Measurements from ENCODE around the gene FAM13A. TPM values are rescaled to one million over a fixed set of nuclear protein-coding genes. Genes with fewer than 3 reads are reported as not detected.
A peak's percentile ranks its signal among the peaks of the same experiment; 100 is the strongest.

FAM13A gene
- total RNA-seq, 1 experiment from 2014 or later: 39.0 TPM

GRCh38 chr4:88771883-88772450 is 285.0 kb downstream of the FAM13A start:
- DNase-seq (ENCODE audit: low spot score): no peak
- in situ Hi-C loops (cut with HindIII; ENCODE audit: low sequenced_read_pairs): no loop called here

- no peak for DNase-seq (ENCODE audit: low spot score)
- in situ Hi-C loops (cut with HindIII; ENCODE audit: low sequenced_read_pairs): no loop called here
Measured at GRCh38 chr4:88765729-88766128, 291.3 kb downstream of the FAM13A start.

- in situ Hi-C loops (cut with HindIII; ENCODE audit: low sequenced_read_pairs): no loop called here
- DNase-seq (ENCODE audit: low spot score): no peak
Measured at GRCh38 chr4:88763075-88763474, 293.9 kb downstream of the FAM13A start.

GRCh38 chr4:88761861-88762523 is 295.0 kb downstream of the FAM13A start:
- no peak for DNase-seq (ENCODE audit: low spot score)
- in situ Hi-C loops (cut with HindIII; ENCODE audit: low sequenced_read_pairs): no loop called here

- in situ Hi-C loops (cut with HindIII; ENCODE audit: low sequenced_read_pairs): no loop called here
- DNase-seq (ENCODE audit: low spot score): no peak
Measured at GRCh38 chr4:88761342-88761741, 295.6 kb downstream of the FAM13A start.

- DNase-seq (ENCODE audit: low spot score): no peak
- in situ Hi-C loops (cut with HindIII; ENCODE audit: low sequenced_read_pairs): no loop called here
Measured at GRCh38 chr4:88759895-88760290, 297.1 kb downstream of the FAM13A start.

- in situ Hi-C loops (cut with HindIII; ENCODE audit: low sequenced_read_pairs): no loop called here
- peak; percentile 88 for DNase-seq (ENCODE audit: low spot score)
Measured at GRCh38 chr4:88759039-88759894, 297.7 kb downstream of the FAM13A start.

GRCh38 chr4:88758264-88758663 is 298.7 kb downstream of the FAM13A start:
- peak; percentile 78 for DNase-seq (ENCODE audit: low spot score)
- in situ Hi-C loops (cut with HindIII; ENCODE audit: low sequenced_read_pairs): no loop called here

- peak; percentile 82 for DNase-seq (ENCODE audit: low spot score)
- in situ Hi-C loops (cut with HindIII; ENCODE audit: low sequenced_read_pairs): no loop called here
Measured at GRCh38 chr4:88757776-88758175, 299.2 kb downstream of the FAM13A start.

GRCh38 chr4:88757067-88757466 is 299.9 kb downstream of the FAM13A start:
- in situ Hi-C loops (cut with HindIII; ENCODE audit: low sequenced_read_pairs): no loop called here
- DNase-seq (ENCODE audit: low spot score): no peak

- peak; percentile 82 for DNase-seq (ENCODE audit: low spot score)
- in situ Hi-C loops (cut with HindIII; ENCODE audit: low sequenced_read_pairs): no loop called here
Measured at GRCh38 chr4:88756149-88756548, 300.8 kb downstream of the FAM13A start.

GRCh38 chr4:88755454-88755853 is 301.5 kb downstream of the FAM13A start:
- DNase-seq (ENCODE audit: low spot score): no peak
- in situ Hi-C loops (cut with HindIII; ENCODE audit: low sequenced_read_pairs): no loop called here

- in situ Hi-C loops (cut with HindIII; ENCODE audit: low sequenced_read_pairs): no loop called here
- DNase-seq (ENCODE audit: low spot score): peak; percentile 48
Measured at GRCh38 chr4:88754796-88755195, 302.2 kb downstream of the FAM13A start.

- in situ Hi-C loops (cut with HindIII; ENCODE audit: low sequenced_read_pairs): no loop called here
- peak; percentile 62 for DNase-seq (ENCODE audit: low spot score)
Measured at GRCh38 chr4:88753658-88754571, 303.1 kb downstream of the FAM13A start.

GRCh38 chr4:88752754-88753153 is 304.2 kb downstream of the FAM13A start:
- in situ Hi-C loops (cut with HindIII; ENCODE audit: low sequenced_read_pairs): no loop called here
- peak; percentile 79 for DNase-seq (ENCODE audit: low spot score)

- in situ Hi-C loops (cut with HindIII; ENCODE audit: low sequenced_read_pairs): no loop called here
- DNase-seq (ENCODE audit: low spot score): no peak
Measured at GRCh38 chr4:88752076-88752463, 304.9 kb downstream of the FAM13A start.

- in situ Hi-C loops (cut with HindIII; ENCODE audit: low sequenced_read_pairs): no loop called here
- DNase-seq (ENCODE audit: low spot score): no peak
Measured at GRCh38 chr4:88751258-88752075, 305.5 kb downstream of the FAM13A start.

GRCh38 chr4:88750369-88750768 is 306.6 kb downstream of the FAM13A start:
- no peak for DNase-seq (ENCODE audit: low spot score)
- in situ Hi-C loops (cut with HindIII; ENCODE audit: low sequenced_read_pairs): no loop called here

- in situ Hi-C loops (cut with HindIII; ENCODE audit: low sequenced_read_pairs): no loop called here
- no peak for DNase-seq (ENCODE audit: low spot score)
Measured at GRCh38 chr4:88747351-88747750, 309.6 kb downstream of the FAM13A start.

Data from G401 (cell line).